Testis (tissue), 2 donors: ENCODE measurements around the gene PCNT.

ENCODE experiments used
- CTCF ChIP-seq, 3 experiments: fragments of 450-650 bp in 2 of 3; fragments of 200-600 bp in 1 of 3; sonication (generic) in 1 of 3; IDR thresholded peaks; one replicate each; pipeline ENCODE4 v1.5.1; 2016 to 2019; ENCODE audit warnings: antibody characterized with exemption in 3 of 3, mild to moderate bottlenecking in 2 of 3, moderate library complexity in 1 of 3
- POLR2A ChIP-seq: fragments of 450-650 bp; IDR thresholded peaks from one replicate; pipeline ENCODE4 v1.6.1; 2017; ENCODE audit warnings: antibody characterized with exemption, mild to moderate bottlenecking, moderate library complexity

GRCh38 chr21:46361935-46362334 is 38.0 kb downstream of the PCNT start:
- TF ChIP-seq CTCF (IDR thresholded peaks at IDR 0.05) (no peak), POLR2A (no peak)
